H1 (cell line): ENCODE data around the gene SYNPR. TPM values are rescaled to one million over a fixed set of nuclear protein-coding genes. Genes with fewer than 3 reads are reported as not detected.

Source experiments
- CTCF ChIA-PET: fragments of 300-600 bp; sonication (Branson Sonifier 250); formaldehyde crosslinking; loops from one replicate; lab custom pipeline; 2021; ENCODE audit not compliant: partially characterized antibody; lab: Charles Lee
- POLR2A ChIA-PET: fragments of 300-600 bp; sonication (Branson Sonifier 250); formaldehyde crosslinking; loops from one replicate; lab custom pipeline; 2021; ENCODE audit warnings: inconsistent platforms; ENCODE audit not compliant: partially characterized antibody; lab: Charles Lee
- DNase-seq, 2 experiments: peaks; one replicate each; pipeline versions ENCODE4 v3.0.0 to v3.0.0-alpha.2; 2010 to 2022; ENCODE audit warnings: low spot score in 2 of 2, low read depth in 1 of 2, mixed read lengths in 1 of 2
- FAIRE-seq: peaks from 2 replicates; lab custom pipeline; 2011; peaks lifted over from hg19 to GRCh38; lab: Jason Lieb, UNC
- H2AFZ ChIP-seq: 2 replicates; pipeline ENCODE4 v1.8.1; 2012; ENCODE audit warnings: low read length, inconsistent platforms
- H2AK5ac ChIP-seq: 2 replicates; pipeline ENCODE4 v1.6.1; 2013; ENCODE audit warnings: low read depth, low read length
- H2BK120ac ChIP-seq: replicated peaks from 2 replicates; pipeline ENCODE3; 2013; ENCODE audit warnings: low read depth, low read length, inconsistent platforms
- H2BK12ac ChIP-seq: 2 replicates; pipeline ENCODE4 v1.6.1; 2013; ENCODE audit warnings: low read depth, low read length
- H2BK15ac ChIP-seq: 2 replicates; pipeline ENCODE4 v1.6.1; 2013; ENCODE audit warnings: low read length
- H2BK20ac ChIP-seq: 2 replicates; pipeline ENCODE4 v1.6.1; 2013; ENCODE audit warnings: low read length
- H2BK5ac ChIP-seq: 2 replicates; pipeline ENCODE4 v1.6.1; 2013; ENCODE audit warnings: low read depth, low read length
- H3K14ac ChIP-seq: 2 replicates; pipeline ENCODE4 v1.6.1; 2013; ENCODE audit warnings: inconsistent platforms; ENCODE audit not compliant: insufficient read length
- H3K18ac ChIP-seq: 2 replicates; pipeline ENCODE4 v1.6.1; 2013; ENCODE audit warnings: low read length; ENCODE audit errors: extremely low read depth
- H3K23ac ChIP-seq: 2 replicates; pipeline ENCODE4 v1.6.1; 2013; ENCODE audit warnings: inconsistent platforms; ENCODE audit not compliant: insufficient read length
- H3K23me2 ChIP-seq: 2 replicates; pipeline ENCODE4 v1.6.1; 2013; ENCODE audit warnings: low read depth, low read length
- H3K27ac ChIP-seq: 2 replicates; pipeline ENCODE4 v1.6.1; 2011; ENCODE audit warnings: low read depth, low read length, inconsistent platforms
- H3K27me3 ChIP-seq, 4 experiments: replicated peaks in 1 of 4; 1 replicate in 1 of 4; 2 replicates in 3 of 4; pipeline versions ENCODE4 v1.6.1 to v1.8.1; 2011 to 2013; ENCODE audit warnings: low read length in 3 of 4, mild to moderate bottlenecking in 3 of 4, inconsistent platforms in 2 of 4, mixed read lengths in 2 of 4, moderate library complexity in 1 of 4; ENCODE audit not compliant: control insufficient read depth in 3 of 4, insufficient read depth in 3 of 4; ENCODE audit errors: extremely low read depth in 1 of 4
- H3K36me3 ChIP-seq, 4 experiments: 2 replicates each; pipeline versions ENCODE4 v1.6.1 to v1.8.1; 2011 to 2013; ENCODE audit warnings: mild to moderate bottlenecking in 4 of 4, low read length in 3 of 4, moderate library complexity in 2 of 4, control low read depth in 1 of 4, inconsistent platforms in 1 of 4; ENCODE audit not compliant: insufficient read depth in 4 of 4, control insufficient read depth in 2 of 4
- H3K4ac ChIP-seq: replicated peaks from 2 replicates; pipeline ENCODE3; 2013; ENCODE audit warnings: low read length, low read depth, mixed read lengths, inconsistent platforms; ENCODE audit not compliant: insufficient read length
- H3K4me1 ChIP-seq, 4 experiments: replicated peaks in 1 of 4; 1 replicate in 1 of 4; 2 replicates in 3 of 4; pipeline versions ENCODE4 v1.6.1 to v1.8.1; 2011 to 2013; ENCODE audit warnings: low read length in 3 of 4, inconsistent platforms in 2 of 4, mixed read lengths in 1 of 4; ENCODE audit not compliant: insufficient read depth in 4 of 4, control insufficient read depth in 3 of 4
- H3K4me2 ChIP-seq, 2 experiments: 2 replicates each; pipeline versions ENCODE4 v1.6.1 to v1.8.1; 2011 to 2013; ENCODE audit warnings: low read depth in 2 of 2, low read length in 2 of 2, control low read depth in 1 of 2, inconsistent platforms in 1 of 2, mild to moderate bottlenecking in 1 of 2; ENCODE audit not compliant: insufficient read depth in 1 of 2
- H3K4me3 ChIP-seq, 4 experiments: fragments of 200-600, 300-600 bp in 1 of 4; sonication (generic), shearing (Covaris generic), sonication (Bioruptor Twin) in 1 of 4; 2 replicates each; pipeline versions ENCODE4 v1.5.1 to v1.8.1; 2011 to 2016; ENCODE audit warnings: low read length in 4 of 4, low read depth in 3 of 4, control low read depth in 2 of 4, inconsistent platforms in 2 of 4, mild to moderate bottlenecking in 2 of 4, mixed read lengths in 1 of 4, moderate library complexity in 1 of 4; ENCODE audit not compliant: insufficient read depth in 2 of 4; ENCODE audit errors: extremely low read depth in 1 of 4
- H3K56ac ChIP-seq: replicated peaks from 2 replicates; pipeline ENCODE3; 2013; ENCODE audit warnings: low read depth, mild to moderate bottlenecking, mixed read lengths, low read length, inconsistent platforms; ENCODE audit not compliant: insufficient read length
- H3K79me1 ChIP-seq: 2 replicates; pipeline ENCODE4 v1.6.1; 2013; ENCODE audit warnings: low read depth, low read length, control low read depth
- H3K79me2 ChIP-seq, 2 experiments: 2 replicates each; pipeline versions ENCODE4 v1.6.1 to v1.8.1; 2012 to 2013; ENCODE audit warnings: low read length in 2 of 2, mild to moderate bottlenecking in 2 of 2, inconsistent platforms in 1 of 2; ENCODE audit not compliant: insufficient read depth in 2 of 2, control insufficient read depth in 1 of 2
- H3K9ac ChIP-seq, 4 experiments: replicated peaks in 1 of 4; 1 replicate in 1 of 4; 2 replicates in 3 of 4; pipeline versions ENCODE4 v1.6.1 to v1.8.1; 2011 to 2013; ENCODE audit warnings: low read depth in 3 of 4, low read length in 3 of 4, control low read depth in 2 of 4, mild to moderate bottlenecking in 2 of 4, moderate library complexity in 2 of 4, inconsistent platforms in 1 of 4; ENCODE audit errors: extremely low read depth in 1 of 4
- H3K9me3 ChIP-seq, 2 experiments: 2 replicates each; pipeline versions ENCODE4 v1.6.1 to v1.8.1; 2012 to 2013; ENCODE audit warnings: mild to moderate bottlenecking in 2 of 2, moderate library complexity in 2 of 2, control low read depth in 1 of 2, inconsistent platforms in 1 of 2, low read depth in 1 of 2, low read length in 1 of 2, mixed read lengths in 1 of 2; ENCODE audit not compliant: insufficient read depth in 2 of 2
- H4K20me1 ChIP-seq, 2 experiments: replicated peaks in 1 of 2; 2 replicates each; pipeline versions ENCODE3 to v1.8.1; 2011 to 2013; ENCODE audit warnings: inconsistent platforms in 2 of 2, low read length in 2 of 2, mild to moderate bottlenecking in 1 of 2; ENCODE audit not compliant: insufficient read depth in 2 of 2, control insufficient read depth in 1 of 2
- H4K5ac ChIP-seq: 2 replicates; pipeline ENCODE4 v1.6.1; 2013; ENCODE audit warnings: low read length, low read depth, mixed read lengths, inconsistent platforms; ENCODE audit not compliant: insufficient read length
- H4K8ac ChIP-seq: 2 replicates; pipeline ENCODE4 v1.8.0; 2013; ENCODE audit warnings: mild to moderate bottlenecking, moderate library complexity, low read length, inconsistent platforms; ENCODE audit not compliant: insufficient read depth; ENCODE audit errors: extremely low read depth
- H4K91ac ChIP-seq: replicated peaks from 2 replicates; pipeline ENCODE3; 2013; ENCODE audit warnings: low read length, mixed read lengths, inconsistent platforms; ENCODE audit not compliant: insufficient read length
- ATF2 ChIP-seq: IDR thresholded peaks from 2 replicates; pipeline ENCODE4 v1.6.1; 2012; ENCODE audit warnings: low read length, inconsistent platforms
- BACH1 ChIP-seq: IDR thresholded peaks from 2 replicates; pipeline ENCODE4 v1.6.1; 2012; ENCODE audit warnings: low read length, improper control_type of control experiment
- GTF2F1 ChIP-seq: IDR thresholded peaks from 2 replicates; pipeline ENCODE4 v1.6.1; 2012; ENCODE audit warnings: low read depth, low read length, improper control_type of control experiment, borderline replicate concordance
- JUND ChIP-seq: IDR thresholded peaks from 2 replicates; pipeline ENCODE4 v1.6.1; 2011; ENCODE audit warnings: mild to moderate bottlenecking, improper control_type of control experiment, low read length
- MAFK ChIP-seq: IDR thresholded peaks from 2 replicates; pipeline ENCODE4 v1.6.1; 2012; ENCODE audit warnings: low read depth, mild to moderate bottlenecking, improper control_type of control experiment, low read length
- NRF1 ChIP-seq: IDR thresholded peaks from 2 replicates; pipeline ENCODE4 v1.6.1; 2011; ENCODE audit warnings: mild to moderate bottlenecking, low read depth, low read length, improper control_type of control experiment
- PHF8 ChIP-seq: fragments of 200-600 bp; sonication (generic); conservative IDR thresholded peaks from 2 replicates; pipeline ENCODE4 v1.7.1; 2012; ENCODE audit warnings: low read depth, mild to moderate bottlenecking, inconsistent platforms, low read length, moderate library complexity
- RBBP5 ChIP-seq: IDR thresholded peaks from 2 replicates; pipeline ENCODE4 v1.7.1; 2012; ENCODE audit warnings: low read depth, mild to moderate bottlenecking, inconsistent platforms, low read length, moderate library complexity, borderline replicate concordance
- RNF2 ChIP-seq: fragments of 200-900, 300-1000 bp; sonication (generic); IDR thresholded peaks from 2 replicates; pipeline ENCODE4 v1.7.1; 2016; ENCODE audit warnings: borderline replicate concordance, low read depth, mild to moderate bottlenecking, antibody characterized with exemption, low read length; ENCODE audit not compliant: poor library complexity, severe bottlenecking; ENCODE audit errors: missing control alignments
- SIN3A ChIP-seq, 2 experiments: IDR thresholded peaks in 1 of 2; conservative IDR thresholded peaks in 1 of 2; 2 replicates each; pipeline ENCODE4 v1.6.1; 2011 to 2012; ENCODE audit warnings: low read length in 2 of 2, improper control_type of control experiment in 1 of 2, low read depth in 1 of 2, mild to moderate bottlenecking in 1 of 2
- TCF12 ChIP-seq: IDR thresholded peaks from 2 replicates; pipeline ENCODE4 v1.6.1; 2011; ENCODE audit warnings: low read depth, mild to moderate bottlenecking, low read length
- TEAD4 ChIP-seq: IDR thresholded peaks from 2 replicates; pipeline ENCODE4 v1.6.1; 2012; ENCODE audit warnings: low read depth, low read length, inconsistent platforms, mixed read lengths
- YY1 ChIP-seq: IDR thresholded peaks from 2 replicates; pipeline ENCODE4 v1.6.1; 2011; ENCODE audit warnings: low read depth, mild to moderate bottlenecking, low read length
- WGBS, 2 experiments: shearing (Covaris generic) in 1 of 2; methylation state at CpG; one replicate each; pipeline versions ENCODE4 v1.1.6 to v1.1.7; 2013 to 2015; ENCODE audit warnings: low lambda C conversion rate in 2 of 2, mixed read lengths in 2 of 2, inconsistent platforms in 1 of 2, low coverage in 1 of 2, missing lambda C conversion rate in 1 of 2; ENCODE audit not compliant: insufficient replicate concordance in 2 of 2, insufficient coverage in 1 of 2, insufficient read length in 1 of 2; ENCODE audit errors: extremely low coverage in 1 of 2, missing lambda C conversion rate in 1 of 2; 5-methylcytosine and 5-hydroxymethylcytosine counted together
- polyA plus RNA-seq, 7 experiments: library from polyadenylated mRNA; depleted of rRNA in 3 of 7; stranded (reverse) in 5 of 7; unstranded in 2 of 7; fragments of >200 nt in 5 of 7; fragments of 200-250 nt in 2 of 7; gene quantifications; 1 replicate in 5 of 7; 2 replicates in 1 of 7; 4 replicates in 1 of 7; pipeline versions ENCODE4 v1.2.1 to v1.2.3, GENCODE V29; 2011 to 2013; ENCODE audit warnings: missing spikeins in 2 of 7, mixed read lengths in 2 of 7
- total RNA-seq: library from RNA; stranded (reverse); fragmentation: NEBNext Ultra II Directional; extraction: Animal tissue kit (Norgen Biotek cat#: 25700); gene quantifications from 2 replicates; pipeline ENCODE4 v1.2.1, GENCODE V29; 2021

Gene SYNPR
- total and polyA plus RNA-seq, 2 of the 8 experiments (the other 6 are each of a cell fraction or from before 2014, with no cell fraction given) = 0.39 to 0.99 TPM

- Histone ChIP-seq H3K14ac (no peak overlapping the region), H3K36me3 (no peaks in the 10 kb centered on the region), H3K23ac (no peak overlapping the region), H4K20me1 (no peaks in the 10 kb centered on the region), H2AFZ (no peak overlapping the region), H2BK120ac (no peak overlapping the region), H3K79me1 (no peaks in the 10 kb centered on the region), H3K4ac (no peak overlapping the region), H3K23me2 (no peaks in the 10 kb centered on the region), H3K9me3 (no peaks in the 10 kb centered on the region), H4K91ac (no peak overlapping the region), H3K4me3 (no peak overlapping the region), H3K9ac (no peak overlapping the region), H2BK5ac (no peak overlapping the region), H3K27ac (no peak overlapping the region), H3K79me2 (no peaks in the 10 kb centered on the region), H2BK12ac (no peak overlapping the region), H4K5ac (no peak overlapping the region), H3K56ac (no peak overlapping the region), H2BK15ac (no peak overlapping the region), H2AK5ac (no peak overlapping the region), H3K4me2 (no peak overlapping the region), H3K4me1 (no peaks in the 10 kb centered on the region), H3K18ac (no peak overlapping the region), H3K27me3 (no peaks in the 10 kb centered on the region), H4K8ac (no peak overlapping the region), H2BK20ac (no peak overlapping the region)
- WGBS, 2 experiments = 93% methylated on average over 1 of the region's 1 CpG; no CpG with 5 or more reads in 1 of the 2 experiments
- no peak for FAIRE-seq
- ChIA-PET CTCF (interaction anchor here (0.7 to 10.0 kb wide), 4 partner anchors 13 to 464 kb away, joined by 3 to 96 read pairs (median 3); no protein-coding TSS in a partner anchor), POLR2A (no interaction called here)
- no peak for DNase-seq
- TF ChIP-seq RBBP5 (no peak), PHF8 (no peak), YY1 (no peak), ATF2 (no peak), GTF2F1 (no peak), TCF12 (no peak), TEAD4 (no peak), JUND (no peak), NRF1 (no peak), SIN3A (conservative IDR thresholded peaks at IDR 0.05 in 1 of 2, IDR thresholded peaks at IDR 0.05 in 1 of 2; ENCODE audit: low read depth in 1 of 2, low read length in 2 of 2) (no peak), RNF2 (no peak), BACH1 (no peak), MAFK (no peak)
Observed at GRCh38 chr3:63354160-63354559, 76.1 kb downstream of the SYNPR start.
